HL-60 (cell line): ENCODE measurements around the gene TIAL1.

Experiments used
- GABPA ChIP-seq: IDR thresholded peaks from 2 replicates; pipeline ENCODE4 v1.6.1; 2012; ENCODE audit warnings: low read depth
- SPI1 ChIP-seq: IDR thresholded peaks from 2 replicates; pipeline ENCODE4 v1.6.1; 2012; ENCODE audit warnings: low read depth, mild to moderate bottlenecking, borderline replicate concordance
- TF ChIP-seq, protein P1 (sequence below): IDR thresholded peaks from one replicate; pipeline ENCODE4 v1.5.1; 2011; ENCODE audit warnings: low read length, control low read depth, inconsistent platforms; ENCODE audit not compliant: insufficient read depth
- TF ChIP-seq, protein P2 (sequence below): IDR thresholded peaks from 2 replicates; pipeline ENCODE4 v1.6.1; 2012; ENCODE audit warnings: low read depth; ENCODE audit not compliant: insufficient replicate concordance

GRCh38 chr10:119541459-119542356 is 55.1 kb downstream of the TIAL1 start:
- TF ChIP-seq, protein P1, sequence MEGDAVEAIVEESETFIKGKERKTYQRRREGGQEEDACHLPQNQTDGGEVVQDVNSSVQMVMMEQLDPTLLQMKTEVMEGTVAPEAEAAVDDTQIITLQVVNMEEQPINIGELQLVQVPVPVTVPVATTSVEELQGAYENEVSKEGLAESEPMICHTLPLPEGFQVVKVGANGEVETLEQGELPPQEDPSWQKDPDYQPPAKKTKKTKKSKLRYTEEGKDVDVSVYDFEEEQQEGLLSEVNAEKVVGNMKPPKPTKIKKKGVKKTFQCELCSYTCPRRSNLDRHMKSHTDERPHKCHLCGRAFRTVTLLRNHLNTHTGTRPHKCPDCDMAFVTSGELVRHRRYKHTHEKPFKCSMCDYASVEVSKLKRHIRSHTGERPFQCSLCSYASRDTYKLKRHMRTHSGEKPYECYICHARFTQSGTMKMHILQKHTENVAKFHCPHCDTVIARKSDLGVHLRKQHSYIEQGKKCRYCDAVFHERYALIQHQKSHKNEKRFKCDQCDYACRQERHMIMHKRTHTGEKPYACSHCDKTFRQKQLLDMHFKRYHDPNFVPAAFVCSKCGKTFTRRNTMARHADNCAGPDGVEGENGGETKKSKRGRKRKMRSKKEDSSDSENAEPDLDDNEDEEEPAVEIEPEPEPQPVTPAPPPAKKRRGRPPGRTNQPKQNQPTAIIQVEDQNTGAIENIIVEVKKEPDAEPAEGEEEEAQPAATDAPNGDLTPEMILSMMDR: no peak
- TF ChIP-seq GABPA (no peak), SPI1 (no peak)
- TF ChIP-seq, protein P2, sequence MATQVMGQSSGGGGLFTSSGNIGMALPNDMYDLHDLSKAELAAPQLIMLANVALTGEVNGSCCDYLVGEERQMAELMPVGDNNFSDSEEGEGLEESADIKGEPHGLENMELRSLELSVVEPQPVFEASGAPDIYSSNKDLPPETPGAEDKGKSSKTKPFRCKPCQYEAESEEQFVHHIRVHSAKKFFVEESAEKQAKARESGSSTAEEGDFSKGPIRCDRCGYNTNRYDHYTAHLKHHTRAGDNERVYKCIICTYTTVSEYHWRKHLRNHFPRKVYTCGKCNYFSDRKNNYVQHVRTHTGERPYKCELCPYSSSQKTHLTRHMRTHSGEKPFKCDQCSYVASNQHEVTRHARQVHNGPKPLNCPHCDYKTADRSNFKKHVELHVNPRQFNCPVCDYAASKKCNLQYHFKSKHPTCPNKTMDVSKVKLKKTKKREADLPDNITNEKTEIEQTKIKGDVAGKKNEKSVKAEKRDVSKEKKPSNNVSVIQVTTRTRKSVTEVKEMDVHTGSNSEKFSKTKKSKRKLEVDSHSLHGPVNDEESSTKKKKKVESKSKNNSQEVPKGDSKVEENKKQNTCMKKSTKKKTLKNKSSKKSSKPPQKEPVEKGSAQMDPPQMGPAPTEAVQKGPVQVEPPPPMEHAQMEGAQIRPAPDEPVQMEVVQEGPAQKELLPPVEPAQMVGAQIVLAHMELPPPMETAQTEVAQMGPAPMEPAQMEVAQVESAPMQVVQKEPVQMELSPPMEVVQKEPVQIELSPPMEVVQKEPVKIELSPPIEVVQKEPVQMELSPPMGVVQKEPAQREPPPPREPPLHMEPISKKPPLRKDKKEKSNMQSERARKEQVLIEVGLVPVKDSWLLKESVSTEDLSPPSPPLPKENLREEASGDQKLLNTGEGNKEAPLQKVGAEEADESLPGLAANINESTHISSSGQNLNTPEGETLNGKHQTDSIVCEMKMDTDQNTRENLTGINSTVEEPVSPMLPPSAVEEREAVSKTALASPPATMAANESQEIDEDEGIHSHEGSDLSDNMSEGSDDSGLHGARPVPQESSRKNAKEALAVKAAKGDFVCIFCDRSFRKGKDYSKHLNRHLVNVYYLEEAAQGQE: no peak
